Mesendoderm (in vitro differentiated cells): ENCODE results near the gene PC. TPM values are rescaled to one million over a fixed set of nuclear protein-coding genes. Genes with fewer than 3 reads are reported as not detected.
"Not testable (repeated sequence)": the region's sequence is repeated elsewhere in the genome, so short reads cannot be mapped to it uniquely, and the experiment has no call there.

Experiments
- DNase-seq: peaks from one replicate; pipeline ENCODE4 v3.0.0; 2013
- H2AK5ac ChIP-seq: 2 replicates; pipeline ENCODE4 v1.6.1; 2013; ENCODE audit warnings: low read length, inconsistent platforms
- H2BK120ac ChIP-seq: 2 replicates; pipeline ENCODE4 v1.6.1; 2013; ENCODE audit warnings: low read depth, mild to moderate bottlenecking, low read length, moderate library complexity, mixed read lengths
- H2BK15ac ChIP-seq: replicated peaks from 2 replicates; pipeline ENCODE4 v1.6.1; 2013; ENCODE audit warnings: low read depth, mild to moderate bottlenecking, moderate library complexity
- H2BK5ac ChIP-seq: 2 replicates; pipeline ENCODE4 v1.6.1; 2013; ENCODE audit warnings: low read length, inconsistent platforms
- H3K18ac ChIP-seq: 2 replicates; pipeline ENCODE4 v1.6.1; 2013; ENCODE audit warnings: mild to moderate bottlenecking, low read length, mixed read lengths
- H3K23ac ChIP-seq: one replicate; pipeline ENCODE4 v1.6.1; 2013; ENCODE audit warnings: low read length
- H3K27ac ChIP-seq: 2 replicates; pipeline ENCODE4 v1.5.1; 2013; ENCODE audit warnings: low read depth, mild to moderate bottlenecking, inconsistent platforms, low read length, moderate library complexity
- H3K27me3 ChIP-seq: 2 replicates; pipeline ENCODE4 v1.6.1; 2013; ENCODE audit warnings: low read length, control low read depth, mild to moderate bottlenecking, inconsistent platforms; ENCODE audit not compliant: insufficient read depth, poor library complexity
- H3K36me3 ChIP-seq: 2 replicates; pipeline ENCODE4 v1.6.1; 2013; ENCODE audit warnings: low read length, inconsistent platforms; ENCODE audit not compliant: control insufficient read depth, insufficient read depth
- H3K4ac ChIP-seq: one replicate; pipeline ENCODE4 v1.6.1; 2013; ENCODE audit warnings: low read depth, mild to moderate bottlenecking, low read length, moderate library complexity
- H3K4me1 ChIP-seq: 2 replicates; pipeline ENCODE4 v1.6.1; 2013; ENCODE audit warnings: low read depth, low read length, inconsistent platforms; ENCODE audit not compliant: control insufficient read depth
- H3K4me2 ChIP-seq: 2 replicates; pipeline ENCODE4 v1.6.1; 2013; ENCODE audit warnings: low read length
- H3K4me3 ChIP-seq: 2 replicates; pipeline ENCODE4 v1.5.1; 2013; ENCODE audit warnings: mild to moderate bottlenecking, low read length
- H3K56ac ChIP-seq: one replicate; pipeline ENCODE4 v1.6.1; 2013; ENCODE audit warnings: low read length
- H3K79me1 ChIP-seq: 2 replicates; pipeline ENCODE4 v1.6.1; 2013; ENCODE audit warnings: low read length, inconsistent platforms
- H3K79me2 ChIP-seq: 2 replicates; pipeline ENCODE4 v1.6.1; 2013; ENCODE audit warnings: mild to moderate bottlenecking, low read length; ENCODE audit not compliant: control insufficient read depth, insufficient read depth
- H3K9ac ChIP-seq: 2 replicates; pipeline ENCODE4 v1.6.1; 2013; ENCODE audit warnings: low read length, inconsistent platforms
- H4K5ac ChIP-seq: one replicate; pipeline ENCODE4 v1.6.1; 2013; ENCODE audit warnings: low read length
- H4K8ac ChIP-seq: one replicate; pipeline ENCODE4 v1.6.1; 2013; ENCODE audit warnings: low read depth, mild to moderate bottlenecking, control low read depth, low read length, moderate library complexity
- WGBS: extraction: QIAGEN DNeasy Blood & Tissue Kit; methylation state at CpG from one replicate; pipeline ENCODE4 v1.1.7; 2013; ENCODE audit warnings: low lambda C conversion rate, missing lambda C conversion rate; ENCODE audit not compliant: insufficient coverage; ENCODE audit errors: extremely low coverage; 5-methylcytosine and 5-hydroxymethylcytosine counted together
- polyA plus RNA-seq, 2 experiments: library from polyadenylated mRNA; stranded (reverse); fragments of 200-250 nt; gene quantifications; one replicate each; pipeline ENCODE4 v1.2.3, GENCODE V29; 2013

The PC gene
- polyA plus RNA-seq (2013, experiment 1 of 2), result 4.0 TPM
- polyA plus RNA-seq (2013, experiment 2 of 2), result 3.8 TPM

GRCh38 chr11:66958232-66958955 lies at the start of gene PC:
Gene PC (minus strand): TSS chr11:66958383. CDS start chr11:66872159, 86,224 bp downstream.
- Histone ChIP-seq H2AK5ac (no peak within 1 kb of the TSS), H3K27ac (peak within 1 kb of the TSS; percentile 59), H3K4ac (no peak within 1 kb of the TSS), H2BK15ac (no peak within 1 kb of the TSS), H3K9ac (peak within 1 kb of the TSS; percentile 77), H3K27me3 (no peaks in the 10 kb centered on the region), H4K8ac (no peak within 1 kb of the TSS), H3K23ac (no peak within 1 kb of the TSS), H2BK120ac (no peak within 1 kb of the TSS), H3K18ac (peak within 1 kb of the TSS; percentile 41), H3K4me2 (peak within 1 kb of the TSS; percentile 91), H4K5ac (peak within 1 kb of the TSS; percentile 87), H3K4me3 (peak within 1 kb of the TSS; percentile 73), H3K36me3 (no peaks in the 10 kb centered on the region), H2BK5ac (peak within 1 kb of the TSS; percentile 50), H3K4me1 (peaks cover 9% of the 10 kb centered on the region), H3K79me1 (no peaks in the 10 kb centered on the region), H3K79me2 (no peaks in the 10 kb centered on the region), H3K56ac (peak within 1 kb of the TSS; percentile 96)
- no CpG with 5 or more reads among the region's 74 CpGs for WGBS
- DNase-seq, result peak; percentile 100

GRCh38 chr11:67007126-67007525 lies 48.9 kb upstream of the PC start:
- Histone ChIP-seq H4K5ac (peak overlapping the region; percentile 54), H3K9ac (no peak overlapping the region), H2BK120ac (no peak overlapping the region), H2BK5ac (no peak overlapping the region), H2AK5ac (no peak overlapping the region), H3K27me3 (no peaks in the 10 kb centered on the region), H3K4me1 (no peaks in the 10 kb centered on the region), H3K36me3 (no peaks in the 10 kb centered on the region), H3K4ac (no peak overlapping the region), H3K27ac (no peak overlapping the region), H3K79me1 (no peaks in the 10 kb centered on the region), H3K79me2 (no peaks in the 10 kb centered on the region), H4K8ac (no peak overlapping the region), H2BK15ac (no peak overlapping the region), H3K4me2 (no peak overlapping the region), H3K4me3 (no peak overlapping the region), H3K18ac (no peak overlapping the region), H3K56ac (no peak overlapping the region), H3K23ac (no peak overlapping the region)
- no peak for DNase-seq
- WGBS, result no CpG with 5 or more reads among the region's 7 CpGs

GRCh38 chr11:67006029-67006884 lies 48.1 kb upstream of the PC start:
- no peaks in the 10 kb centered on the region for H3K79me1 ChIP-seq
- no peaks in the 10 kb centered on the region for H3K27me3 ChIP-seq
- DNase-seq, result peak; percentile 86
- H4K5ac ChIP-seq, result peak overlapping the region; percentile 93
- H3K4me3 ChIP-seq, result no peak overlapping the region
- no CpG with 5 or more reads among the region's 14 CpGs for WGBS
- no peaks in the 10 kb centered on the region for H3K36me3 ChIP-seq
- H3K56ac ChIP-seq, result peak overlapping the region; percentile 9
- no peak overlapping the region for H3K4me2 ChIP-seq
- no peak overlapping the region for H2BK5ac ChIP-seq
- no peak overlapping the region for H3K4ac ChIP-seq
- no peak overlapping the region for H3K27ac ChIP-seq
- no peak overlapping the region for H3K23ac ChIP-seq
- H3K9ac ChIP-seq, result no peak overlapping the region
- H3K79me2 ChIP-seq, result no peaks in the 10 kb centered on the region
- no peaks in the 10 kb centered on the region for H3K4me1 ChIP-seq
- no peak overlapping the region for H3K18ac ChIP-seq
- H2AK5ac ChIP-seq, result peak overlapping the region; percentile 19
- H2BK15ac ChIP-seq, result no peak overlapping the region
- H2BK120ac ChIP-seq, result no peak overlapping the region
- H4K8ac ChIP-seq, result no peak overlapping the region

GRCh38 chr11:67005200-67005599 lies 47.0 kb upstream of the PC start:
- WGBS, result no CpG with 5 or more reads among the region's 8 CpGs

GRCh38 chr11:67002921-67003411 lies 44.8 kb upstream of the PC start:
- no peak overlapping the region for H2BK15ac ChIP-seq
- no peak overlapping the region for H3K18ac ChIP-seq
- no peak overlapping the region for H3K9ac ChIP-seq
- H3K4me3 ChIP-seq, result no peak overlapping the region
- H3K79me2 ChIP-seq, result no peaks in the 10 kb centered on the region
- no peak overlapping the region for H3K27ac ChIP-seq
- H2AK5ac ChIP-seq, result no peak overlapping the region
- H3K56ac ChIP-seq, result peak overlapping the region; percentile 22
- H3K27me3 ChIP-seq, result no peaks in the 10 kb centered on the region
- H3K4me2 ChIP-seq, result no peak overlapping the region
- H2BK120ac ChIP-seq, result no peak overlapping the region
- H3K23ac ChIP-seq, result no peak overlapping the region
- no peak overlapping the region for H2BK5ac ChIP-seq
- no peaks in the 10 kb centered on the region for H3K4me1 ChIP-seq
- DNase-seq, result no peak
- H3K36me3 ChIP-seq, result no peaks in the 10 kb centered on the region
- H3K4ac ChIP-seq, result no peak overlapping the region
- no peaks in the 10 kb centered on the region for H3K79me1 ChIP-seq
- H4K8ac ChIP-seq, result no peak overlapping the region
- no CpG with 5 or more reads among the region's 5 CpGs for WGBS
- H4K5ac ChIP-seq, result no peak overlapping the region

More at GRCh38 chr11:67005200-67005599, 47.0 kb upstream of the PC start:
- not testable (repeated sequence) for H3K18ac ChIP-seq, H3K23ac ChIP-seq, H2BK120ac ChIP-seq, H3K56ac ChIP-seq, H3K27ac ChIP-seq, H4K5ac ChIP-seq, H2BK5ac ChIP-seq, H4K8ac ChIP-seq, H2BK15ac ChIP-seq, H3K36me3 ChIP-seq, H2AK5ac ChIP-seq, H3K4ac ChIP-seq, H3K4me2 ChIP-seq, H3K27me3 ChIP-seq, H3K9ac ChIP-seq, H3K79me1 ChIP-seq, H3K79me2 ChIP-seq, H3K4me1 ChIP-seq, DNase-seq, H3K4me3 ChIP-seq
